ENCODE results near the gene ZIC3.

The ZIC3 gene

DNA sequence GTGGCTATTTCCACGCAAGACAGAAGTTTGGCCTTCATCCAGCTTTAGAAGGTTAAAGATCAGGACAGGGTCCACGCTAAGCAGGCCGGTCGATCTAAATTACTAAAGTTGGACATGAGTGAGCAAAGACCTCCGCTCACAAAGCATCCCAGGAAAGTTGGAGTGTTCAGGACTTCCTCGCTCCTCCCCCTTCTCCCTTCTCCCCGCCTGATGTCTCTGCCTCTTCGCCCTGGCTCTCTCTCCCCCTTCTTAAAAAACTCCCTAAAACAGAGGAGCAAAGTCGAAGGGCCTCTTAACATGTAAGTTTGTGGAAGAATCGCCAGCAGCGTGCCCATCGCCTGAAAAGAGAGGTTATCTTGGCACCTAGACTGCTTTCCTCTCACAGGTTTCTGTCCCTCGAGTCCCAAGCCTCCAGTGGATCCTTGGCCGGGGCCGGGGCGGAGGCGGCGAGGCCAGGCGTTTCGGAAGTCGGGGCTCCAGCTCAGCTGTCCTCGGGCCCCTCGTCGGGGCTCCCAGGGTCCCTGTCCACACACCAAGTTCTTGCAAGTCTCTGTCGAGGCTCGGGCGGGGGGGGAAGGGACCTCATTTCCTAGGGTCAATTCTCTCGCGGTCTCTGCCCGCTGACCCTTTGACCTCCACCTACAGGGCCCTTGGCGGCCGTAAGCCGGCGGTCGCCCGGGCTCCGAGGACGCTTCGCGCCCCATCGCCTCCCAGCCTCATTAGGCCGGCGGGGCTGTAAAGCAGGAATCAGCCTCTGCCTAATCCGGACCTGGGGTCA lies 7.6 kb downstream of the ZIC3 start:
- no peak for DNase-seq (ENCODE audit: low spot score)

- DNase-seq (ENCODE audit: low spot score) = no peak
These were observed 8.3 kb downstream of the ZIC3 start for GRCh38 chrX:137574102-137574783.

- DNase-seq (ENCODE audit: low spot score) = no peak
These were observed 8.9 kb downstream of the ZIC3 start for GRCh38 chrX:137574784-137575293.

DNA sequence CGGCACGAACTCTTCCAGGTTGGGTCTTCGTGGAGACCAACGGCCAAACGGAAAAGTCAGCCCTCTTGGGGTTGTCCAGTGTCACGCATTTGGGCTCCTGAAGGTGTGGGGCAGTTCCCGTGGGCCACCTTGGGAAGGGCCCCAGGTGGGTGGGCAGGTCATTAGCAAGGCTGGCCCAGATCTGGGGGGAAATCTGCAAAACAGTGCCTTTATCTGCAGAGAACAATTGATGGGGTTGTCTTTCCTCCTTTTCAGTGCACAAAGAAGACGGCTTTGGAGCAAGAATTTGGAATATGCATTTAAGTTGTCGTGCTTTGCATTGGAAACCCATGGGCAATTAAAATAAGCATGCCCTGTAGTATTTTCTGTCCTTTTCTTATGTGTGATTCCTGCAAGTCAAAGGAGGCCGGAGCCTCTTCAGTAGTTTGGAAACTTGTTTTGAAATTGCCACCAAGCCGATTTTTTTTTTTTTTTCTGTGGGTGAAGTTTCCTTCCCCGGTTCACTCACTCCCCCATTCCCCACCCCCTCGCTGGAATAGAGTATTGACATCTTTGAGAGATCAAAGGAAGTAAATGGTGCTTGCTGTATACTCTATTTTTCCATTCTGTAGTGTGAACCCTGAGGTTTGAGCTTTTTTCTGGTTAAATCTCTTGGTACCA lies 9.8 kb downstream of the ZIC3 start:
- DNase-seq (ENCODE audit: low spot score) = no peak

- DNase-seq (ENCODE audit: low spot score) = no peak
These were observed 21.2 kb downstream of the ZIC3 start for GRCh38 chrX:137587151-137587550.

DNA sequence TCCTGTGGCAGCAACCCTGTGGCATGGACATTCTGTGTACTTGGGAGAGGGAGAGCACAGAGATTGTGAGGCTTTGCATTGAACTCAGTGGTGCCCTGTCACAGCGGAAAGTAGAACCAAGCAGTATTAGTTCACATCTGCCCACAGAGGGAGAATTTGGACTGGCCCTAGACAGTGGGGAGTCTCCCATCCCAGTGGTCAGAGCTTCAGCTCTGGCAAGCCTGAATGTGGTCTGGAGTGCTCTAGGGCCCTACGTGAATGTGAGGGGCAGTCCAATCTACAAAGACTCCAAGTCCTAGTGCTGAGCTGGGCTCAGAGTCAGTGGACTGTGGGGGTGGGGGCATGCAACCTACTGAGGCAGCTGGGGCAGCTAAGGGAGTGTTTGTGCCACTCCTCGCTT lies 34.8 kb downstream of the ZIC3 start:
- no peak for DNase-seq (ENCODE audit: low spot score)

Small RNA genes lying within 50 kb of the gene (small RNA-seq; reads per million reads assigned to genes)
- gene RN7SL325P = 0 reads per million in 2 experiments

Measured in SK-N-DZ (cell line).